ENCODE measurements around the gene EPN1.
"Not testable (repeated sequence)": the region's sequence is repeated elsewhere in the genome, so short reads cannot be mapped to it uniquely, and the experiment has no call there.

EPN1 gene

DNA sequence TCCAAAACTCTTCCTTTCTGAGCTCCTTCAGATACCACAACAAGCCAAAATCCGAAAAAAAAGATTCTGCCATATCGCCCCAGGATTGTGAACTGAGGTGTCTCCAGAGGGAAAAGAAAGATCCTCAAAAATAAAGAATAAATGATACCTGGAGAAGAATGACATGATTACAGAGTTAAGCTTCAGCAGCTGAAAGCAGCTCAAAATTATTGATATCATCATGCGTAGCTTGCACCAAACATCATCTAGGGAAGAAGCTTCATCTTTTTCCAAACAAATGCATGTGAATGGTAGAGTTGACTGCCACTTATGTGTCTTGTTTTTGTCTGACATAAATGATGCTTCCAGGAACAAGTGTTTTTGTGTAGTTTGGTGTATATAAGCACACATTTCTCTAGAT is 63.3 kb downstream of the EPN1 start, which contains the start of gene NLRP9:
NLRP9 (minus strand) TSS at position 101 of the 400 bp plus-strand sequence; CDS start at position 73, 28 bp downstream.
- DNase-seq: no peak

DNA sequence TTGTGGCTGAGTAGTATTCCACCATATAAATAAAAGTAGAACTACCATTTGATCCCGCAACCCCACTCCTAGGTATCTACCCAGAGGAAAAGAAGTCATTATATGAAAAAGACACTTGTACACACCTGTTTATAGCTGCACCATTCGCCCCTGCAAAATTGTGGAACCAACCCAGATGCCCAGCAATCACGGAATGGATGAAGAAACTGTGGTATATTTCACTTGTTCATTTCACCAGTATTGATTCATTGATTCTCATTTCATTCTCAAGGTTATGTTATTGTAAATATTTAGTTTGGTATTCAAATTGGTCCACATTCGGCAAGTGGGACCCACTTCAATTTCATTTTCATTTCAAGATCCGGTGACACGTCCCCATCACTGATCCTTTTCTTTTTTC is 75.7 kb downstream of the EPN1 start:
- no peak for DNase-seq

DNA sequence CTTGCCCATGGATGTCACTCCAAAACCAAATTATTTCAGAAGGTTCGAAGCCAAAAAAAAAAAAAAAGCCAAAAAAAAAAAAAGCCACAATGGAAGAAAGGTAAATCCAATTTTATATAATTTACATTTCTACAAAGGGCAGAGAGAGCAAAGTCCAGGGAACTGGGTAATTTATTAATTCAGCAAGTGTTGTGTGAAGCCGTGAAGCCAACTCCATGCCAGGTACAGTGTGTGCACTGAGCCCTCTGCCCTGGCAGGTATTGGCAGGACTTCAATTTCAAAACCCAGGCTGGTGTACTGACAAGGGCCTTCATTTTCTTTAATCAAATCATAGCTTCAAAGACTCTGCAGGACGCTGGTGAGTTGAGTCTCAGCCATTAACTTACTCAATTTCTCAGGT is 78.4 kb downstream of the EPN1 start:
- DNase-seq: no peak

DNA sequence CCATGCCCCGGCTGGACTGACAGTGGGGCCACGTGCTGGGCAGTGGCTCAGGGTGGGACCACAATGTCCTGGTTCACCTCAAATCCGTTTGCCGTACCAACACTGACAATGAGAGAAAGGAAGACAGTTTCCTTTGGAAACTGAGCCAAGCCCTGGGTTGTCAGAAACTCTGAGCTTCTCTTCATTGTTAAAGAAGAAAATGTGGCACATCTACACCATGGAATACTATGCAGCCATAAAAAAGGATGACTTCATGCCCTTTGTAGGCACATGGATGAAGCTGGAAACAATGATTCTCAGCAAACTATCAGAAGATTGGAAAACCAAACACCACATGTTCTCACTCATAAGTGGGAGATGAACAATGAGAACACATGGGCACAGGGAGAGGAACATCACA is 81.8 kb downstream of the EPN1 start:
- not testable (repeated sequence) for DNase-seq

DNA sequence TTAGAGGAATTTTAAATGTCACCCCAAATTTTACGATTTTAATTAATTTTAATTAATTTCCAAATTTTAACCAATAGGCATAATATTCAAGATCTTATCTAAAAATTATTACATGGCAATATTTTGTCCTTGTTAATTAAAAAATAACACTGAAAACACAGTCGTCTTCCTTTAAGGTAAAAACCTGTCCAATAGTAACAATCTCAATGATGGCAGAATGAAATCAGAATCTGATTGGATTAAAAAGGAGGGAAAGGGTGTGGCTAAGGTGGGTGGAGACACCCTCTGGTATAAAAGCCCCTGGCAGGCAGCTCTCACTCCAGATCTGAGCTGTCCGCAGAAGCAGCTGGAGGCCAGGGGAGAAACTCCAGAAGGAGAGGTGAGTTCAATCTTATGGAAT is 83.8 kb downstream of the EPN1 start, which contains the start of gene RFPL4A:
RFPL4A (plus strand) TSS at position 301 of the 400 bp plus-strand sequence. CDS start 2,704 bp downstream, outside the sequence.
- not testable (repeated sequence) for DNase-seq

Data from CD4-positive, alpha-beta T cell treated with Interleukin-17A for 4 hours (primary cell).